Ovary (tissue), 3 donors: Measurements from ENCODE around the gene STX18.

ENCODE experiments used
- POLR2A ChIP-seq: fragments of 450-650 bp; IDR thresholded peaks from one replicate; pipeline ENCODE4 v1.6.1; 2017; ENCODE audit warnings: antibody characterized with exemption, mild to moderate bottlenecking, moderate library complexity
- TF ChIP-seq, protein P1 (sequence below), 3 donors: fragments of 450-650 bp in 2 of 3; fragments of 200-600 bp in 1 of 3; IDR thresholded peaks; one replicate each; pipeline versions ENCODE4 v1.5.1 to v1.8.0; 2016 to 2022; ENCODE audit warnings: antibody characterized with exemption in 3 of 3, mild to moderate bottlenecking in 1 of 3
- donor health status: DM: no; HTN: no; CAD: no.

DNA sequence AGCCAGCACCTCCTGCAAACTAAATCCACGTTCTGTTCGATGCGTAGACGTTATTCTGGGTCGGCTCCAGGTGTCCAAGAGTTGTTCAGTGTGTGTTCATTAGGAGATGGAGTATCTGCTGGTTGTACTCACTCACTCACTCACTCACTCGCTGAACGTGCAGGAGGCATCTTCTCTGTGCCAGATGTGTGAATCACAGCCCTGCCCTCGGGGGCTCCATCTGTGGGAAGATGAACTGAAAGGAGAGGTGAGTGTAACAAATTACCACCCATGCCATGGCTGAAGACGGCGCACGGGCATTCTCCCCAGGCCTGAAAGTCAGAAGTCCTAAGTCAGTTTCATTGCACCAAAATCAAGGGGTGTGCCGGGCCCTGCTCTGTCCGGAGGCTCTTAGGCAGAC lies 138.9 kb downstream of the STX18 start:
- TF ChIP-seq, protein P1, sequence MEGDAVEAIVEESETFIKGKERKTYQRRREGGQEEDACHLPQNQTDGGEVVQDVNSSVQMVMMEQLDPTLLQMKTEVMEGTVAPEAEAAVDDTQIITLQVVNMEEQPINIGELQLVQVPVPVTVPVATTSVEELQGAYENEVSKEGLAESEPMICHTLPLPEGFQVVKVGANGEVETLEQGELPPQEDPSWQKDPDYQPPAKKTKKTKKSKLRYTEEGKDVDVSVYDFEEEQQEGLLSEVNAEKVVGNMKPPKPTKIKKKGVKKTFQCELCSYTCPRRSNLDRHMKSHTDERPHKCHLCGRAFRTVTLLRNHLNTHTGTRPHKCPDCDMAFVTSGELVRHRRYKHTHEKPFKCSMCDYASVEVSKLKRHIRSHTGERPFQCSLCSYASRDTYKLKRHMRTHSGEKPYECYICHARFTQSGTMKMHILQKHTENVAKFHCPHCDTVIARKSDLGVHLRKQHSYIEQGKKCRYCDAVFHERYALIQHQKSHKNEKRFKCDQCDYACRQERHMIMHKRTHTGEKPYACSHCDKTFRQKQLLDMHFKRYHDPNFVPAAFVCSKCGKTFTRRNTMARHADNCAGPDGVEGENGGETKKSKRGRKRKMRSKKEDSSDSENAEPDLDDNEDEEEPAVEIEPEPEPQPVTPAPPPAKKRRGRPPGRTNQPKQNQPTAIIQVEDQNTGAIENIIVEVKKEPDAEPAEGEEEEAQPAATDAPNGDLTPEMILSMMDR (IDR thresholded peaks at IDR 0.05), result no peak
- no peak for TF ChIP-seq POLR2A
